ENCODE results near the gene PPIE.

The PPIE gene

DNA sequence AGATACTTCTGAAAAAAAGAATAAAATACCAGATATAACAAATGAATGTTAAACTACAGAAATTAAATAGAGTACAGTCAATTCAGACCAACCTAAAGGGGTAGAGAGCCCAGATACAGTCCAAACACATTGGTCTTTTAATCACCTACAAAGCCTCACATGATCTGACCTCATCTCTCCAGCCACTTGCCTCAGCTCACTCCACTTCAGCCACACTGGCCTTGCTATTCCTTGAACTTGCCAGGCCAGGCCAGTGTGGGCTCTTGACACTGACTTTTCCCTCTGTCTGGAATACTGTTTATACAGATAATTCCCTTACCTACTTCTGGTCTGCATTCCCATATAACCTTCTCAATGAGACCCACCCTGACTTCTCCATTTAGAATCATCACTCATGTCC is 17.0 kb upstream of the PPIE start:
- DNase-seq = no peak

DNA sequence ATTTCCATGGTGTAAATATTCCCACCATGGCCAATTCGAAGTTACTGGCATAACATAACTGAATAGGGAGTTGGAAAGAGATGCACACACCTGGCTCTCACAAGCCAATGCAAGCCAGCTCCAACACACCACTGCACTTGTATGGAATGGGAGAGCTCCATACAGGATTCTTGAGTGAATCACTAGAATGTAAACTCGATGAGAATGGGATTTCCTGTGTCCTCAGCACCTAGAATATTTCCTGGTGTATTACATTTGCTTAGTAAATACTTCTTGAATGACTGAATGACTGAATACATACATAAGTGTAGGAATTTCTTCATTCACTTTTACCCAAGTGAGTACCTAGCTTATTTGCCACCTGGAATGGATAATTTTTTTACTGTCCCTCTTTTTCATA is 16.2 kb upstream of the PPIE start:
- no peak for DNase-seq

DNA sequence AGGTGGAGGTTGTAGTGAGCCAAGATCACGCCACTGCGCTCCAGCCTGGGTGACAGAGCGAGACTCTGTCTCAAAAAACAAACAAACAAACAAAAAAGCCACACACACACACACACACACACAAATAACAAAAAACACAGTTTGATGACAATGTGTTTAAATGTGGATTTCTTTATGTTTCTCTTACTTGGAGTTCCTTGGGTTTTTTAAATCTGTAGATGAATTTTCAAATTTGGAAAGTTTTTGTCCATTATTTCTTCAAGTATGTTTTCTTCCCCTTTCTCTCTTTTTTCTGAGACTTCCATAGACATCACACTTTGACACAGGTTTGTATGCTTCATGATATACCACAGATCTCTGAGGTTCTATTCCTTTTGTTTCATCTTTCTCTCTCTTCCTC is 12.1 kb upstream of the PPIE start:
- DNase-seq = no peak

DNA sequence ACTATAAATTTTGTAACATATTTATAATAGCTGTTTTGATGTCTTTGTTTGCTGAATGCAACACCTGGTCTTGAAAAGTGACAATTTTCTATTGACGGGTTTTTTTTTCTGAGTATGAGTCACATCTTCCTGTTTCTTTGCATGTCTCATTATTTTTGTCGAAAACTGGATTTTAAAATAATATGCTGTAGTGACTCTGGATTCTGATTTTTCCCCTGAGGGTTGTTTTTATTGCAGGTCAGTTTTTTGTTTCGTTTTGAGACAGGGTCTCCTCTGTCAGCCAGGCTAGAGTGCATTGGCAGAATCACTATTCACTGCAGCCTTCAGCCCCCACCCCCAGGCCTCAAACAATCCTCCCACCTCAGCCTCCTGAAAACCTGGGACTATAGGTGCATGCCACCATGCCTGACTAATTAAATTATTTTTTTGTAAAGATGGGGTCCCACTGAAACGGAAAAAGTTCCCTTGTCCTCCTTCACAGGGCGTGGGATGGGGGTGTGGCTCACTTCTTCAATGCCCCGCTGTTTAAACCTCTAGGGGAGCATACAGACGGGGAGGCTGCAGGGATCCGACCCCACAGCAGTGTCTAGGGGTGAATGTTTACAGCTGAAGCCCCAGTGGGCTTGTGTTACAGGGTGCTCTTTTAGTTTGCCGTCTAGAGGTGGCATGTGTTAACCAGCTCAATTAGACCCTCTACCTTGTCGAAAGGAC is 11.3 kb upstream of the PPIE start:
- DNase-seq = no peak

DNA sequence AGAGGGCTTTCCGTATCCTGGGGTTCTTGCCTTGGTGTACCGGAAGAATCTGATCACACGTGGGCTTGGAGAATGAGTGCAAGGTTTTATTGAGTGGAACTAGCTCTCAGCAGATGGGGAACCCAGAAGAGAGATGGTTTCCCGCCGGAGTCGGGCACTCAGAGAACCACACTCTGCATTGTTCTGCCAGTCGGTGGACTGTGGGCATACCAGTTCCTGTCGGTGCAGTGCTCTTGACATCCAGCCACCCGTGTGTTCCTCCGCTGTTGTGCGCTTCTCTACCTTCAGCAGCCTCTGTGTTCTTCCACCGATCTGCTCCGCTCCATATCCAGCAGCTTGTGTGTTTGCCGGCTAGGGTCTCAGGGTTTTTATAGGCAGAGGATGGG is 10.8 kb upstream of the PPIE start:
- DNase-seq = no peak

DNA sequence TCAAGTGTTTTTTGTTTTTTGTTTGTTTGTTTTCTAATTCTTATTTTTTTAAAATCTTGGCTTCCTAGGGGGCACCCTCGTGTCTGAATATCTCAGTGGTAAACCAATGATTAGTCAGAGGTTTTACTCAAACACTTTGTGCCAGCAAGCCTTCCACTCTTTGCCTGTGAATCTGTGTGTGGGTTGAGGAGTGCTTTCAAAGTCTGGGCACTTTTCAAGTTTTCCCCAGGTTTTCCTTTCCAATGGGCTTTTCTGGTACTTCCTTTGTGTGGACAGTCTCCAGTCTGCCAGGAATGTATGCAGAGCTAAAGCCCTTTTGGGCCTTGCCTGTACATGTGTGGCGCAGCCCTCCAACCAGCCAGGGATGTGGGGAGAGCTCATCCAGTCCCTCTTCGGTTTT is 9.7 kb upstream of the PPIE start:
- DNase-seq = no peak

DNA sequence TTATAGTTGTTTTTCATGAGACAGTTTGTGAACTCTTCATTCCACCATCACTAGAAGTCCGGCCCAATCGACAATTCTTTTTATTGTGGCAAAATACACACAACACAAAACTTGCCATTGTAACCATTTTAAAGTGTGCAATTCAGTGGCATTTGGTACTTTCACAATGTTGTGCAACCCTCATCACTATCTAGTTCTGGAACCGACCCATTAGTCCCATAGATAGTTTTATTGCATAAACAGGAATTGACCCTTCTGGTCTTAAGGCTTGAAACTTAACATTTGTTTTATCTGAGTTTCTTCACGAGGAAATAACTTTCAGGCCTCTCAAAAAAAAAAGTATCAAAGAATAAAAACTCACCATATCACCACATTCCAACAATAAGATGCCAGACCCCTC is 8.8 kb upstream of the PPIE start:
- DNase-seq = no peak

DNA sequence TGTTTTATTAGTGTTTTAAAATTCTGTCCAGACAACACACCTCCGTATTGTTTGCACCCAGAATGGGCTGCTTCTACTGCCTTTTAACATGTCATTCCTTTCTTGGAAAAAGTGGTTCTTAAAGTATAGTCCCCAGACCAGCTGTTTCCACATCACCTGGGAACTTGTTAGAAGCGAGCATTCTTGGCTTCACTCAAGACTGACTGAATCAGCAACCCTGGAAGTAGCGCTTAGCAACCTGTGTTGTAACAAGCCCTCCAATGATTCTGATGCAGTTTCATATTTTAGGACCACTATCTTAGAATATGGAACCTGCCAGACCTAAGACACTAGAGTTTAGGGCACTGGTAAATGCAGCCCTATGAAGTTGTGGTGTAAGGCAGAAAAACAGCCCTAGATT is 6.0 kb upstream of the PPIE start:
- DNase-seq = no peak

DNA sequence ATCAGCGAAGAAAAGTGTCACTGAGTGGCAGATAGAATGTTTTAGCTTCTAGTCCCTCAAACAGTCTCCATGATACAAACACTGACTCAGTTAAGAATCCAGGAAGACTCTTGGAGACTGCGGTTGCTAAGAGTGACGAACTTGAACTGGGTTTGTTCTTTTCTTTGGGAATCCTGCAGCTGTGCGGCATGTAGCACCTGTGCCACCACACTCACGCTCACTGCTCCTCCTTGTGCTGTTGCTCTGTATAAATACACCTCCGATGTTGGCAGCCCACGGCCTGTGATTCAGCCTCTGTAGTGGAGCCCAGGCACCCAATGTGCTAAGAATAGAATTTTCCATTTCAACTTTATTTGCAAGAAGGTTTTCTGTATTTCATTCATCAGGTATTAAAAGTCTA is 5.5 kb upstream of the PPIE start:
- peak; percentile 20 for DNase-seq

DNA sequence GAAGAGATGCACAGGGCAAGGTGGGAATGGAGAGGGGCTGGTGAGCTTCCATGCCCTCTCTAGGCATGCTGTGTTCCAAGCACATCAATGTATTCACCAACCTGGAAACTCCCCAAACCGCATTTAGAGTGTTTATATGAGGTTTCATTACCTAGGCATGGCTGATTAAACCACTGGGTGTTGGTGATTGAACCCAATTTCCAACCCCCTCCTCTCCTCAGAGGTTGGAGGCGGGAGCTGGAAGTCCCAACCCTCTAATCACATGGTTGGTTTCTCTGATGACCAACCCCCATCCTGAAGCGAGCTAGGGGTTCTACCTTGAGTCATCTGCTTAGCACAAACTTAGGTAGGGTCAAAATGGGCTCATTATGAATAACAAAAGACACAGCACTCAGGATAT is 3.0 kb upstream of the PPIE start:
- DNase-seq = peak; percentile 29

DNA sequence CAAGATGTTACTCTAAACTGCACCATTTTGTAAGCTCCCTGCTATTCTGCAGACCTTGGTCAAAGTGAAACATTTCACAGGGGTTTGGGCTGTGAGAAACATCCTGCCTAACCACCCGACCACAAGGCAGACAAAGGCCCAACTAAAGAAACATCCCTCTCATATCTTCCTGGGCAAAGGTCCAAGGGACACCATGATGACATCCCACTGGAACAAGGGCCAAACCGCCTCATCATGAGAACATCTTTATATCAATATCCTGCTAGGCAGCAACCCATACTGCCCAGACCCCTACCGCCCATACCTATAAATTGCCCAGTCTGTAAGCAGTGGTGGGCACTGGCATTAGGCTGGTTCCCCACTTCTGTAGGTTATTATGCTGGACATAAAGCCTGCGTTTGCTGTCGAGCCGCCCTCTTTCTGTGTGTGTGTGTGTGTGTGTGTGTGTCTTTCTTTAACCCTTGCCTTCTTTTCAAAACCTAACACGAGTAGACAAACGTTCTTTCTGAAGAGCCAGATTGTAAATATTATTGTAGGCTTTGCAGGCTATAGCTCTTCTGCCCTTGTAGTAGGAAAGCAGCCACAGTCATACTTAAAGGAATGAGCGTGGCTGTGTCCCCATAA is 1.0 kb upstream of the PPIE start:
- no peak for DNase-seq

DNA sequence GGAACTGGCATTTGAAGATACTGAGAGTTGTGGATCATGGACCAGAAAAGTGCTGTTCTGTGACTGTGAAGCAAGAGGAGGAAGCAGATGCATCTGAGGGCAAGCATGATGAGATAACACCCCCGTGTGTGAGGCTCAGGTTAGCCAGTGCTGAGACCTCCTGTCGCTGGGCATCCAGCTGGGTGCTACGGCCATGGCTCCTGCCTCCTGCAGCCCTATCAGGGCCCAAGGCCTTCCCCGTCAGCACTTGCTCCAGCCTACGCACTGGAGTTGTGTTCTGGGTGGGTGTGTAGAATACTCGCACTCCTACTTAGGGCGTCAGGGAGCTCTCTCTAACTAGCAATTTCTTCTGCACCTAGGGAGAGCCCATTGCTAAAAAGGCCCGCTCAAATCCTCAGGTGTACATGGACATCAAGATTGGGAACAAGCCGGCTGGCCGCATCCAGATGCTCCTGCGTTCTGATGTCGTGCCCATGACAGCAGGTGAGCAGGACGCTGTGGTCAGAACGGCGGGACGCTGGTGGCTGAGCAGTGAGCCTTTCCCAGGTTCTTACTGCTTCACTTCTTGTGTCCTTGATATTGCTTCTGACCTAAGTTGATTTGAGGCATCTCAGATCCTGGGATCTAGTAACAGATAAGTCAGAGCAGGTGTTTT is 6.5 kb downstream of the PPIE start:
- no peak for DNase-seq

DNA sequence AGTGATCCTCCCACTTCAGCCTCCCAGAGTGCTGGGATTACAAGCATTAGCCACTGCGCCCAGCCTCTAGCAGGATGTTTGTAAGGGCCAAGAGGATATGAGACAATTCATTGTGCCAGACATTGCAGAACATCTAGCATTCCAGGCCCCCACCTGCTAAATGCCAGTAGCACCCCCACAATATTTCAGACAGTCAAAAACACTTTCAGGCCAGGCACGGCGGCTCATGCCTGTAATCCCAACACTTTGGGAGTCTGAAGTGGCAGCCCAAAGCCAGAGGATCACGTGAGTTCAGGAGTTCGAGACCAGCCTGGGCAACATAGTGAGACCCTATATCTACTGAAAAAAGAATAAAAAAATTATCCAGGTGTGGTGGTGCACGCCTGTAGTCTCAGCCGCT is 12.9 kb downstream of the PPIE start:
- DNase-seq = no peak

DNA sequence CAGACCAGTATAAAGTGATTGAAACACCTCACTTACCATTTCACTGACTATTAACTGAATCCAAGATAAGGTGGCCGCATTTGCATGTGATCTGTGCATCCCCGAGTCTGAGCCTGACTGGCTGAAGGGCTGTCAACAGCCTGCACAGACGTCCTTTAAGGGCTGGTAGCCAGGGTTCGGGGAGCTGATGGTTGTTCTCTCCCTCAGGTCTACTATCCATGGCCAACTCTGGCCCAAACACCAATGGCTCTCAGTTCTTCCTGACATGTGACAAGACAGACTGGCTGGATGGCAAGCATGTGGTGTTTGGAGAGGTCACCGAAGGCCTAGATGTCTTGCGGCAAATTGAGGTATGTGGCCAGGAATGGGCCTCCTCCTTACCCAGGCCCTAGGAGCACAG is 14.0 kb downstream of the PPIE start:
- no peak for DNase-seq

DNA sequence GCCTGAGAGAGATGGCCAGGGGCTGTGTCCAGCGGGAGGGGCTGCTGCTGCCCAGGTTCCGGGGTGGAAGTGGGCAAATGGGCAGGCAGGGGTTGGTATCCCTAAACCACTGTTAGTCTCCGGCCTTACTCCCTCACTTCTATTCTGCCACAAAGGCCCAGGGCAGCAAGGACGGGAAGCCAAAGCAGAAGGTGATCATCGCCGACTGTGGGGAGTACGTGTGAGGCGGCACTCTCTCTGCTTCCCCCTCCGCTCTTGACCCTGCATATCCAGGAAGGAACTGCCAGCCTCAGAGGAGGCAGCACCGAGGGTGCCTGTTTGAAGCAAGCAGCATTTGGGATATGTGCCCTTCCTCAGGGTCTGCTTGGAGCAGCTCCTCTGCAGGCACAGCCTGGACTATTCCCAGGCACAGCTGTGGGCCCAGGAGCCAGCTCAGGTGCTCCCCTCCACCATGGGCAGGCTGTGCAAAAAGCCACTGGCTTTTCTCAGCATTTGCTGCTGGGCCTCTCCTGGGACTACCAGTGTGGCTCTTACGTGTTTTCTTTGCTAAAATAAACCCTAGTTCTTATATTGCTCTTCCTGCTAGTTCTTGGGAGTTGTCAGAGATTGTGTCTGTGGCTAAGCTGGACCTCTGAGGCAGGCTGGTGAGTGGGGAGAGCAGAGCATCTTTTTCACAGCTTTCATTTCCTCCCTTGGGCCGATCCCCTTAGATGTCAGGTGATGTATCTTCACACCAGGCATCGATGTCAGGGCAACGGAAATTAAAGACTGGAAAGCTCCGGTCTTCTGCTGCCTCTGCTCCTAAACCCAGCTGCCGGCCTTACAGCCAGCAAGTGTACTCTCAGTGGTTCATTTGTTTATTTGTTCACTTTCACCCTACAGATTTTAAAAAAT is 14.7 kb downstream of the PPIE start:
- DNase-seq = no peak

DNA sequence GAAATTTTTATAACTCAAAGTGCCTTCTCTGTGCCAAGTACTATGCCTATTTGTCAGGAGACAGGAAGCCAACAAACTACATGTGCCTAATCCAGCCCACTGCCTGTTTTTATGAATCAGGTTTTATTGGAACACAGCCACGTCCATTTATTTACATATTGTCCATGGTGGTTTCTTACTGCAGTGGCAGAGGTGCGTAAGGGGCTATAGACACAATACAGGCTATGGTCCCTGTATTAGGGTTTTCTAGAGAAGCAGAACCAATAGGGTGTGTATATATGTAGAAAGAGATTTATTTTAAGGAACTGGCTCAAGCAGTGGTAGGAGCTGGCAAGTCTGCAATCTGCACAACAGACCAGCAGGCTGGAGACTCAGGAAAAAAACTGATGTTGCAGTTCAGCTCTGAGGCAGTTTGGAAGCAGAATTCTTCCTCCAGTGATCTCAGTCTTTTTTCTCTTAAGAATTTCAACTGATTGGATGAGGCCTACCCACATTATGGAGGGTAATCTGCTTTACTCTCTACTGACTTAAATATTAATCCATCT is 15.4 kb downstream of the PPIE start:
- no peak for DNase-seq

DNA sequence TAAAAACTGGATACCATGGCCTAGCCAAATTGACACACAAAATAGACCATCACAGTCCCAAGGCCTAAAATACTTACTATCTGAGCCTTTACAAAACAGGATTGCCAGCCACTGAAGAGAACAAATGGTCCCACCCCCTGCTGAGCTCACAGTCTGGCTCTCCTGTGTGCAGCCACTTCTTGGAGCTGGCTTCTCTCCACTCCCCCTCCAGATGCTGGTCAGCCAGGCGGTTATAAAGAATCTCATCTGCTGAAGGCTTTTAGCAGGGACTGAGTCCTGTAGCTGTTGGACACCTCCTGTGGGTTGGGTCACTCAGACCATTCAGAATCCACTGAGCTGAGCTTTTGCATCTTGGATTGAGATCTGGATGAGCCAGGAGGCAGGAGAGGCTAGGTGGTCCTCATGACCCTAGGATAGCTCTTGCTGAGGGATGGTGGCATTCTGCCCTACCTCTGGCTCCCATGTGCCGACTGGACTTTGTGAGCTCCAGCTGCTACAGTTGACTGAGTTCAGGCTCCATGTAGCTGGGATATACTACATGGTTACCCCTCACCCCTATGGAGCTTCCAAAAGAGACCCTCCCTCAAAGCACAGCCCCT is 16.3 kb downstream of the PPIE start:
- DNase-seq = no peak

DNA sequence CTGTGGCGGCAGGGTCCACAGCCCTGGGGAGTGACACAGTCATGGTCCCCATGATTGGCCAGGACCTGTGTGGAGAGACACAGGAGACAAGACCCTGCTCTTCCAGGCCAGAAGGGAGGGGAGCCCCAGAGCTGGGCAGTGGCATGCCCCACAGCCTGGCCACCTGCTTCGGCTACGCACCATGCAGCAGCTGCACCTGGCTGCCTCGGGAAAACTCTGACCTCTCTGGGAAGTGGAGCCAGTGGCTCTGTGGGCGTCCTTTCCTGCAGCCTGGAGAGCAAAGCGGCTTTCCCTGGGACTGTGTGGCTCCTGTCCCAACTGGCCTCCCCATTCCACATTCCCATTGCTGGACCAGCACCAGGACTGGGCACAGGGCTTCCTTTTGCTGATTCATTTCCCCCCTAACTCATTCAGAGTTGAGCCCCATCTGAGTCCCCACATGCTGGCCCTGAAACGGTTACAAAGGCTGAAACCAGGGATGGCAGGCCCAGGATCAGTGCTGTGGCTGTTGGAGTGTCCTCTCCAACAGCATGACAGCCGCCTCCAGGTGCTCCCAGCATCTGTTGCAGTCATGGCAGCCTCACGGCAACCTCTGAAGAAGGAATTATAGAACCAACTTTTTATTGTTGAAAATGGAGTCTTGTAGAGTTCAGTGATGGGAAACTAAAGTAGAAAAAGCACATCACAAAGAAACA is 17.4 kb downstream of the PPIE start:
- no peak for DNase-seq

DNA sequence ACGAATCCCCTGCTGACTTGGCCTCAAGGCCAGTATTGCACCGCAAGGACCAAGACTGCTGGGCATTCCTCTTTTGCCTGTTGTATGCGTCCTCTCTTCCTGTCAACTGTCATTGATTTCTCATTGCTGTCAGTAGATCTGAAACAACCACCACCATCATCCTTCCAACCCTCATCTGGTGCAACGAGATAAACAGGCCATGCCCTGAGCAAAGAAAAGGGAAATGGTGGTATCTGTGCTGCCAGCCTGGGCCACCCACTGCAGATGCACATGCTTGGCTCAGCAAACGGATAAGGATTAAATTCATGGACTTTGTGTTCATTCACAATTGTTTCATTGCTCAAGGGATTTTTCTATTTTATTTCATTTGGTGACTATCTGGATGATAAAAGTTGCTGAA is 18.8 kb downstream of the PPIE start:
- no peak for DNase-seq

DNA sequence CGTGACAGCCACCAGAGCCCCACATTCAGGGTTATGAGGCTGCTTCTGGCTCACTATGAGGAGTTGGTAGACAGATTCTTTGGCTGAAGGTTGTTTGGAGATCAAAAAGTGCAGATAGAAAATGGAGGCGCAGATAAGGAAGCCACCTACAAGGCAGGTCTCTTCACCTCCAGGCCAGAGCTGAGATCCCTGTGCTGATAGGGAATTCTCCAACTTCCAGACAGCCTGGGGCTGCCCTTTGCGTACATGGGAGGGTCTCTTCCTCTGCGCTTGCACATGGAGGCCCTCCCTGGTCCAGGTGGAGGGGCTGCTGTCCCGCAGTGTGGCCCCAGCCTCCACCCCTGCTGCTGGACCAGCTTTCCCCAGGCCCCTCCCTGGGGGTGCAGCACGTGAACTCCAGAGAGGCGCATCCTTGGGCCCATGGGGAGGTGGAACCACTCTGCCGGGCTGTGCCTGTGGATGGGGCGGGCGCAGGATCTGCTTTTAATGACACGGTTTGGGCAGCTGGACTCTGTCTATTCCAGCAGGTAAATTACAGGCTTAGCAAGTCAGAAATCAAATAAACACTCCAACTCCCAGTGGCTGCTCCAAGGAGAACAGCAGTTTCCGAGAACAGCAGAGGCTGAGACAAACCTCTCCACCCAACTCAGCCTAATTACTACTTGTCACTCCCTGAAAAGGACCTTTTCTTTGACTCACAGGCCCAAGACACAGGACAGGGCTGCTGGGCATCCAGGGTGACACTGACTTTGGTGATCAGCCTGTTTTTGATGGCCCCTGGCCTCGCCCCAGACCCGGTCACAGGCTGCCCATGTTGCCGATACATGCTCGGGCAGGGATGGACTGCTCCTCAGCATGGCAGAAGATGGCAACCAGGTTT is 20.1 kb downstream of the PPIE start:
- DNase-seq = no peak

DNA sequence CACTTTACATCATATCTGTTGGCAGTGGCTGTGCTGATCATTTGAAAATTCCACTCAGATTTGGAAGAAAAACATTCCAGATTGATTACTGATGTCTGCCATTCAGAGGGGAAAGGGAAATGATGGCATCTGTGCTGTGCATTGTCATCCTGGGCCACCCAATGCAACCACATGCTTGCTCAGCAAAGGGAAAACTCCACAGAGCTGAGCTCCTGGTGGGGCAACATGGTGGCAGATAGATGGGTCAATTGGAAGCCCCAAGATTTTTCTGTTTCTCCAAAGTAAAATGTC is 20.7 kb downstream of the PPIE start:
- no peak for DNase-seq

Data from activated CD4-positive, alpha-beta T cell treated with anti-CD3 and anti-CD28 coated beads for 48 hours (primary cell).